HG02840 (cell line): ENCODE data around the gene KIRREL3.

Experiments used
- ATAC-seq: cut with Tn5 transposase; IDR thresholded peaks from one replicate; pipeline ENCODE4 v1.9.1; 2021; ENCODE audit warnings: mild to moderate bottlenecking, moderate library complexity, moderate number of reproducible peaks; ENCODE audit not compliant: unreplicated experiment, low FRiP score

KIRREL3 gene

GRCh38 chr11:126695293-126695692 lies 305.3 kb downstream of the KIRREL3 start:
- ATAC-seq, result no peak

GRCh38 chr11:126694065-126694625 lies 306.4 kb downstream of the KIRREL3 start:
- no peak for ATAC-seq

GRCh38 chr11:126687477-126687876 lies 313.1 kb downstream of the KIRREL3 start:
- ATAC-seq, result no peak

- no peak for ATAC-seq
These were observed 313.6 kb downstream of the KIRREL3 start for GRCh38 chr11:126686938-126687337.

DNA sequence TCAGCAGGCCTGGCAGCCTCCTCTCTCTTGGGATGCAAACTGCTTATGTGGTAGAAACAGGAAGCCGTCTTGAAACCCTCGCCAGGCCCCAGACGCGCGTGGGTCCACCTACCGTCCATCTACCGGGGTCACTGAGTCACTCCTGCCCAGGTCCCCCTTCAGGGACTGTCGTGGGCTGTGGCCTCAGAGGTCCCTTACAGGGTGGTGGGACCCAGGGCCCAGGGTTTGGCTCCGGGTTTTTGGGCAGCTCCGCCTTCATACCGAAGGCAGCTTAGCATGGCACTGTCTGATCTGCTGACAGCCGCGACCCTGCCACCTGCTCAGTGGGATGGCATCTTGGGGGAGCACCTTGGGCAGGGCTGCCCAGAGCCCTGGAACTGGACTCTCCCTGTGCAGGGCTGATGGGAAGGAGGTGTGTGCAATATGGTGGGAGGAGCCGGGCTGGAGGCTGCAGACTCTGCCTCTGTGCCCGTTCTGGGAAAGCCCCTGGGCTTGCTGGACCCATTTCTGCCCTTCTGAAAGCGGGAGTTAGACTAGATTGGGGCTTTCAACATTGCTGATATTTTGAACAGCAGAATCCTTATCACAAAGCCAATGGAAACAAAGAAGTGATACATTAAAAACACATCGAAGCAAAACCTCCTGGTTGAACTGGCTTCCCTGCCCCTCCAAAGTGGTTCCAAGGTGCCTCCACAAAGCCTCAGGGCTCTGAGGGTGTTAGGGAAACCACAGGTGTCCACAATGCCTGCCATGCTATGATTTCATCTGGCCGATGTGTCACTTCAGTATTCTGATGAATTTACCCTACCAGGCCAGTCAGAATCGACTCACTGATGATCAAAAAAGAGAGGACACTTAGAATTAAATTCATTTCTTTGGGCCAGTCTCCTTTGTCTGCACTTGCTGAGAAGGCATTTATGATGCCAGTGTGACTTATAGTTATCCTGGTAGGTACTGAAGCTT lies 316.5 kb downstream of the KIRREL3 start:
- ATAC-seq, result no peak

GRCh38 chr11:126682590-126682989 lies 318.0 kb downstream of the KIRREL3 start:
- no peak for ATAC-seq

DNA sequence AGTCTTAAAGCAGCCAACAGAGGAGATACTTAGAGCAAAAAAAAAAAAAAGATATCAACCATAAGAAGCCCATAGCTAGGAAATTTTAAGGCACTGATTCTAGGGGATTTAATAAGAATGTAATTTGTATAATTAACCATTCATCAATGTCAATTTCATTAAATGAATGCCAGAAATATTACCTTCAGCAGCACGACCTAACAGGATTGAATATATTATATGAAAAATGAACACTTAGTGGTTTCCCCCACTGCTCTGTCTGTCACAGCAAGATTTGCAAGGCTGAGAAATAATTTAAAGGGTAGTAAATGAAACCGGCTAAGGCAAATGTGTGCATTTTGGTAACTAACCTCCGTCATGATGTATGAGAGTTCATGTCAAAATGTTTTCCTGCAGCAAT lies 319.9 kb downstream of the KIRREL3 start:
- no peak for ATAC-seq

DNA sequence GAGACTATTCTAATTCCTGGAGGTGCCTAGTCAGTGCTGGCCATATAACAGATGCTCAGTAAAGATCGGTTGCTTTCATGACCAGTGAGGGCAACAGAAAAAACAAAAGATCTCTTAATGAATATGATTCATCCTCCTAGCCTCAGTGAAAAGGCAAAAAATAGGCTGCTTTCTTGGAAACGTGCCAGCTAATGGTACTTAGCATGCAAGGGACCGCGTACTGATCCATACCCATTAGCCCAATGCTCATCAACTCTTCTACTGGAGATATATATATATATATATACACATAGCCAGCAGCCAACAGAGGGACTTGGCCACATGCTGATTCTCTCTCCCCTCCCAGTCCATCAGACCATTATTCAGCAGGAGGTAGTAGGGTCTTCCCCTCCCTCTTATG lies 320.4 kb downstream of the KIRREL3 start:
- no peak for ATAC-seq

DNA sequence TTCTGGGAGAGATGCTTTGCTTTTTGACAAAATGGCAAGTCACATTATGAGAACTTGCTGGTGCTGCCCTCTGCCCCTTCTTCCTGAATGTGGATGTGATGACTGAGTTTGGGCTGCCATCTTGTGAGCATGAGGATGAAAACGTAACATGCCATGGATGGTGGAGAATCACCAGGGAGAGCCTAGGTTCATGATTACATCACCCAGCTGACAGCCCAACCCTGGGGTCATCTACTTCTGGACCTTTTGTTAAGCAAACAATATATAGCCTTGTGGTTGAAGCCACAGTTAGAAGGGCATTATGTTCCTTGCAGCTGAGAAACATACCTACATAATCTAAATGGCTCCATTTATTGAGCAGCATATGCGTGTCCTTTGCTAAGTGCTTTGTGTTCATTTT lies 321.5 kb downstream of the KIRREL3 start:
- ATAC-seq, result no peak

GRCh38 chr11:126676536-126676935 lies 324.0 kb downstream of the KIRREL3 start:
- no peak for ATAC-seq

- ATAC-seq, result no peak
These were observed 327.3 kb downstream of the KIRREL3 start for GRCh38 chr11:126673319-126673718.

- no peak for ATAC-seq
These were observed 331.2 kb downstream of the KIRREL3 start for GRCh38 chr11:126669416-126669815.

DNA sequence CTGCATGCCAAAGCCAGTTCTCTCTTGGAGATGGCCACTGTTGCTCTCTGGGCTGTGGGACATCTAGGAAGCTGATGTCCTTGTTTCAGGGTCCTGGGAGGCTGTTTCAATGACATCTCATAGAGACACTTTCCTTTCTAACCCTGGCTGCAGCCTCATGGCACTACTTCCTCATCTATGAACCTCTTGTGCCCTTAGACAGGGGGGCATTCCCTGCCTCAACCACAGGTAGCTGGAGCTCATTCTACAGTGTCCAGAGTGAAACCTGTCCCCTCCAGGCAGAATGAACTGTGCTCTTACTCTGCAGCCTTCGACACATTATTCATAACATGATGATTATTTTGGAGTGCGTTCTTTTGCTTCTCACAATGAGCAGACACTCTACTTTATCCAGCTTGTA lies 335.9 kb downstream of the KIRREL3 start:
- ATAC-seq, result no peak

DNA sequence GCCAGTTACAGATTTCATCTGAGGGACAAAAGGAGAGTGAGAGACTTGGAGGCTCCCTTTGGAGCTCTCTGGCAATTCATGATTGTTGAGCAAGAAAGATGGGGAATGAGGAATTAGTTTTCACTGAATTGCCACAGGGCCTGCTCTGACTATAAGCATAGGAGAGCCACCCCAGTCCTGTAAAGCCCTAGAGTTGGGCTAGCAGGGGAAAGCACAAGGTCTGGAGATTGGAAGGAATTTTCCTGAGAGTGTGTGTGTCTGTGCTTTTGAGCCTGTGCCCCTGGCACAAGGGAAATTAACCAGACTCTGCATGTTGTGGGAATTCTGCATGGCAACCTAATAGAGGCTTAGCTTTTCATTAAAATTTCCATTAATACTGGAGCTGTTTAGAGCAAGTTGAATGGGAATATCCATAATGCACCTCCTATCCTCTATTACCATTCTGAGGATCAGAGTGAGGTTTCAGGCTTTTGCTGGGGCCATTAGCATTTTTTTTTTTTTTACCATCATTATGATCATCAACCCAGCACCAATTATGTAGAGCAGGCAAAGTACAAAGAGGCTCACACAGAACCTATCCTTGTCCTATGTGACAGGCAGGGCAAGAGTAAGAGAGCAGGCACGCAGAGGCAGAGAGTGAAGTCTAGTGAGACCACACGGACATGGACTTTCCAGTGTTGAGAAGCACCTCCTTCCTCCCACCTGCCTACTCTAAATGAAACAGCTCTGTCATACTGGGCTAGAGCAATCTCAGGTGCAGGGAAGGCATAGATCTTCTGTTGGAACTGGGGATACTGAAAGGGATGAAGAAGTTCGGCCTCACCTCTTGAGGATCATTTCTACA lies 336.6 kb downstream of the KIRREL3 start:
- ATAC-seq, result no peak

- no peak for ATAC-seq
These were observed 338.4 kb downstream of the KIRREL3 start for GRCh38 chr11:126662035-126662790.

- no peak for ATAC-seq
These were observed 339.7 kb downstream of the KIRREL3 start for GRCh38 chr11:126660761-126661425.

DNA sequence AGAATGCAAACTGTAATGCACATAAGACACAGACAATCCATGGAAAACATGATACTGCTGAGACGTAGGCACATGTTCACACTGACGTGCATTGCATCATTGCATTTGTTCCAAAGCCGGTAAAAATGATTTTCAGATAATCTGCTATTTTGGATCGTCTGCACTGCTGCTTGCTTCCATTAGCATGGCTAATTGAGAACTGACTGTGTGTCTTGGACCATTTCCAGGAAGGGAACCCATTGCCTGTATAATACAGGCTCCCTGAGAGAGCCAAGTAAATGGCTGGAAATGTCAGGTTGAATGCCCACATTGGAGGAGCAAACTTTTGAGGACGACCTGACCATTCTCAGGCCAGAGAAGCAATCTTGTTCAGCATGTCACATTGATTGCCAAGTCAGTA lies 340.2 kb downstream of the KIRREL3 start:
- no peak for ATAC-seq

DNA sequence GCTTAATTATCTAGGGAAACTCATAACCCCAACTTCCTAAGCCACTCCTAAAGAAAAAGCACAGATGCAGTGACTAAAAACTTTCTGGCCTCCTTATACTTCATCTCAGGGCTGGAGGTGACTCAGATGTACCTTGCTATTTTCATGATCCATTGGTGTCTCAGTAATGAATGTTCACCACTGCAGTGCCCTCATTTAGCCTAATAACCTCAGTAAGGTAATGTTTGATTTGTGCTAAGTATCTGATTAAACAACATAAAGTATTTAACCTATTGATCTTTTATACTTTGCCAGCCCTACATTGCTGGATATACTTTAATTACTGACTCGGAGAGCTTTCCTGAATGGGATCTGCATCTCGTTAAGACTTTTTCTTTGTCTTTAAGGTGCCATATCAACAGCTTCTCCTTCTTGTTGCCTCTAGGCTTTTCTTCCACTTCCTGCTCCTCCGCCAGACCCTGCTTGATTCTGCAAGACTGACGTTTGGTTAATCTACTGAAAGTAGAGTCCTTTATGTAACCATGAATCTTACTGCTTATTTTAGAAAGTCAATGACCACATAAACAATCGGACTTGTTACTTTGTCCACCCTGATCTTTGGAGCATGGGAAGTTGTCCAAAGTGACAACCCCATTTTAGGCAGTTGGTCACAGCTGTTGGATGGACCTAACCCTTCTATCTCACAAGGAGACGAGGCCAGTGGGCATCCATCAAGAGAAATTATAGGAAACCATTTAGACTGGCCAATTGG lies 342.1 kb downstream of the KIRREL3 start:
- ATAC-seq, result no peak

DNA sequence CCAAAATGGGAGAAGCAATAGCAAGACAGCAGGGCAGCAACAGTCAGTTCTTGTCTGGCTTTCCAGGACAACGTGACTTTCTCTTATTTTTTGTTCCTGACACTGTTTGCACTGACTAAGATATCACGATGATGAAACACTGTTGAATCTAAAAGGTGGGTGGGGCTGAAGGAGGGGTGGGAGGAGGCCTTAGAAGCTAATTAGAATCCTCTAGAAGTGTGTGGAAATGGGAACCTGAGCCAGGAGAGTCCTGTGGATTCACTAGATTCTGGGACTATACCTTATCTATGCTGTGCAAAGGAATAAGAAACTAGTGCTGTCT lies 344.8 kb downstream of the KIRREL3 start:
- no peak for ATAC-seq
